HCT116 (cell line): ENCODE data around the gene C13orf46. TPM values are rescaled to one million over a fixed set of nuclear protein-coding genes. Genes with fewer than 3 reads are reported as not detected.

Experiments
- total RNA-seq: library from RNA; stranded (reverse); gene quantifications from one replicate; pipeline ENCODE4 v1.2.1, GENCODE V29; 2021; ENCODE audit not compliant: unreplicated experiment

The C13orf46 gene
- total RNA-seq, 1 experiment from 2014 or later: 0.93 TPM

Other genes with a start within 250 kb of the C13orf46 start
- gene TMEM255B, start 214.8 kb downstream of the C13orf46 start, total RNA-seq: 7.7 TPM
- 49.4 TPM for gene GAS6, start 110.0 kb downstream of the C13orf46 start, total RNA-seq
- gene RASA3, start 158.5 kb upstream of the C13orf46 start, total RNA-seq: 18.6 TPM
- gene CFAP97D2, start 205.2 kb upstream of the C13orf46 start, total RNA-seq: not detected